HG03460 (cell line): Measurements from ENCODE around the gene TMCO4.

Experiments used
- ATAC-seq: cut with Tn5 transposase; IDR thresholded peaks from one replicate; pipeline ENCODE4 v1.9.1; 2021; ENCODE audit not compliant: unreplicated experiment

Gene TMCO4

DNA sequence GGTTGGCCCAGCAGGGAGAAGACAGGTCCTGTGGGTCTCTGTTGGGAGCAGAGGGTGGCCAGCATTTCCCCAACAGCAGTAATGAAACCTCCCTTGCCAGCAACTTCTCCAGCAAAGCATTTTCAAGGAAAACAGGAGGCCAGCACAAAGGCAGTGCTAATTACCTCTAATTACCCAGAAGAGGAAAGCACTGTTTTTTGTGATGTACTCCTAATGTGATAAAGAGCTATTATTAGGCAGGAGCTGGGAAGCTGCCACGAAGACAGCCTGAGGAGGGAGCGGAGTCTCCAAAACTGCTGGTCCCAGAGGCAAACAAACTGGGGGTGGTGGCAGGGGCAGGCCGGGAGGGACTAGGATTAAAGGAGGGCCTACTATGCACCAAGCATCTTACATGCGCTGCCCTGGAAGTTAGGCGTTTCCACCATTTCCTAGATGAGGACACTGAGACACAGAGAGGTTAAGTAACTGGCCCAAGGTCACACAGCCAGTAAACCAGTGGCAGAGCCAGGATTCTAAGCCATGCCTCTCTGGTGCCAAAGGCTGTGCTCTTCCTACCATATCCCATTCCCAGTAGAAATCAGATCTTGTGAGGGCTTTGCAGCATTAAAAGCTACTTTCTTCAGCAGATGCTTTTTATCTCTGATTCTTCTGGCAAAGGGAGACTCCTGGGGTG lies 110.5 kb downstream of the TMCO4 start:
- no peak for ATAC-seq

DNA sequence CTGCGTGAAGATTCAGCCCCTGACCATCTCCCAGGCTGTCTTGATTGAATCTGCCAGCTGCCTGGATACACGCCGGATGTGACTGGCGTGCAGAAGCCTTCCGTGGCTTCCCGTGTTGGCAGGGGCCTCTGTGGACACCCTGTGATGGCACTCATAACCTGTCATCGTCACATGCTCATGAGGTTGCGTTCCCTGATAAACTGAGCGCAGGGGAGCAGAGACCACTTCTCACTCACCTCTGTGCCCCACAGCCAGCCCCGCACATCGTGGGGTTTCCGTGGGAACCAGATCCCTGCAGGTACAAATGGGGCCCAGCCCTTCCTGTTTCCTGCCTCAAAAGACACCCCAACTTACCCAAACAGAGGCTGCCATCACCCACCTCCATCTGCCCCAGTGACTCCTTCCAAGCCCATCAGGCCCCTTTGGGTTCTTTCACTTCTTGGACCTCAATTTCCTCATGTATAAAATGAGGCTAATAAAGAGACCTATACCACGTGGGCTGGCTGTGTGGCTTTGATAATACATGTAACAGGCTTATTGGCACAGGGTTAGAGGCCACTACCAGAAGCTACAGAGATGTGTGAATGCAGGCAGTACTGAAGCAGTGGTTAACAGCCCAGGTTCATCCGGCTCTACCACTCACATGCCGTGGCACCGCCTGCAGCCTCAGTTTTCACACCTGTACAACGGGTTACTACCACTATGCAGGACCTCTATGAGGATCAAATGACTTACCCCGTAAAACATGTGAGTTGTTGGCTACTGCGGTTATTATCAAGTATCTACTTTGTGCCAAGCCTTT lies 111.5 kb downstream of the TMCO4 start:
- no peak for ATAC-seq

DNA sequence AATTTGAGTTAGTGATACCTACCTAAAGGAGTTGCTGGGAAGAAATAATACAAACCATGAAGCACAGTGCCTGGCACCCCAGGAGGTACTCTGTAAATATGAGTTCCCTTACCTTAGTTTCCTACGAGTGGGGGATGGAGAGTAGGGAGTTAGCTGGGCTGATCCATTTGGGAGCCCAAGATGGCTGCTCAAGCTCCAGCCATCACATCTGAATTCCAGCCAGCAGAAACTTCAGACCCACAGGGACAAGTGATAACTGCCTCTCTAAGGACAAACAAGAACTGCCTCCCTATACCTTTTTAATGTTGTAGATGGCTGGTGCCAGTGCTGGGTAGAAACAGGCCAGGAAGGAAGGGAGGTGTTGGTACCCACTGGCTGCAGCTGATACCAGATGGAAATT lies 112.3 kb downstream of the TMCO4 start:
- no peak for ATAC-seq

DNA sequence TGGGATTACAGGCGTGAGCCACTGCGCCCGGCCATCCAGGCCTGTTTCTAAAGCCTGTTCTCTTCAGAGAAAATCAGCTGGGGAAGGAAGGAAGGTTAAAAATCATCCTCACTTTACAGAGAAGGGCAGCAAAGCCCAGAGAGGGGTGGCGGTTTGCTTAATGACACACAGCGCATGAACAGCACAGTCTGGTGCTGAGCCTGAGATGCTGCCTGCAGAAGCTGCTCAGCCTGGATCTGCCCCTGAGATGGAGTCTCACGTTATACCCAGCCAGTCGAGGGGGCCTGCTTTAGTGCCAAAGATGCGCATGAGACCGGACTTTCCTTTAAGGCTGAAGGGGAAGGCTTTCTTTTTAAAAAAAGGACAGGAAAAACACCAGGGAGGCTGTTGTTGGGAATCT lies 113.7 kb downstream of the TMCO4 start:
- ATAC-seq: no peak

DNA sequence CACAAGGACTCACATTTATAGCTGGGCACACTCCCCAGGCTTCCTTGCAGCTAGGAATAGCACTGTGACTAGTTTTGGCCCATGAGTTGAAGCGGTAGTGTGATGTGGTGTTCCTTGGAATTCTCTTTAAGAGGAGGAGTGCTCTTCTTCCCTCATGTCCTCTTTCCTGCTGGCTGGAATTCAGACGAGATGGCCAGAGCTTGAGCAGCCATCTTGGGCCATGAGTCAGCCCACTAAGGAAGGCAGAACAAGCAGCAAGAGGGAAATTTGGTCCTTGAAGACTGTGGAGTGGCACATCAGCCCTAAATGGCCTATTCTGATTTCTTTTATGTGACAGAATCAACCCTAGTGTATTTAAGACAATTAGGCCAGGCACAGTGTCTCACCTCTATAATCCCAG lies 115.0 kb downstream of the TMCO4 start:
- ATAC-seq: no peak

DNA sequence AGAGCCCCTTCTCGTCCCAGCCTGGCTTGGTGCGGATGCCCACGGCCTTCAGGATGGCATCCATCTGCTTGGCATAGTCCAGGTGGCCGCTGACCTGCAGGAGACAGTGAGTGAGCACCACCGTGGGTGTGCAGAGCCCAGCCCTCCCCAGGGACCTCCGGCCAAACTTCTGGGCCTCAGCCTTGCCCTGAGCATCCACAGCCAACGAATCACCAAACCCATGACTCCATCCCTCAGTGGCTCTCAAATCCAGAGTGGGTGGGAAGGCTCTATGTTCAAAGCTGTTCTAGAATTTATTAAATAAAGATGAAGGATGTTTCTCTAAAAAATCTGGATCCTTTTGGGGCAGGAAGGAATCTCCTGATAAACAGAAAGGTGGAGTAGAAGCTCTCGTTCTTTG lies 116.4 kb downstream of the TMCO4 start:
- ATAC-seq: no peak

DNA sequence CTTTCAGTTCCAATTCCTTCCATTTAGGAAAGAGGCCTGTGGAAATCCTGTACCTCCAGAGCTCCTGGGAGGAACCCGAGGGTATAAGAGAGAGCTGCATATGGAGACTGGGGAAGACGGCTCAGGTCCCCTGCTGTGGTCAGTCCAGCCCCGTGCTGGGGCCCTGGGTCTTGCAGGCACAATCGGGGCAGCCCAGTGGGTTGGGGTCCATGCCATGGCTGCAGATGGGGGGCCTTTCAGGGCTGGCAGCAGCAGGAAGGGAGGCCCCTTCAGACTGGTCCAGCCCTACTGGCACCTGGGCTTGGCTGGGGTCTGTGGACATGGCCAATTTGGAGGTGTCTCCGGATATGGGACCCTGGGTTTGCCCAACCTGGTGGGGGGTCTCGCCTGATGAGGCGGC lies 116.8 kb downstream of the TMCO4 start:
- ATAC-seq: no peak

DNA sequence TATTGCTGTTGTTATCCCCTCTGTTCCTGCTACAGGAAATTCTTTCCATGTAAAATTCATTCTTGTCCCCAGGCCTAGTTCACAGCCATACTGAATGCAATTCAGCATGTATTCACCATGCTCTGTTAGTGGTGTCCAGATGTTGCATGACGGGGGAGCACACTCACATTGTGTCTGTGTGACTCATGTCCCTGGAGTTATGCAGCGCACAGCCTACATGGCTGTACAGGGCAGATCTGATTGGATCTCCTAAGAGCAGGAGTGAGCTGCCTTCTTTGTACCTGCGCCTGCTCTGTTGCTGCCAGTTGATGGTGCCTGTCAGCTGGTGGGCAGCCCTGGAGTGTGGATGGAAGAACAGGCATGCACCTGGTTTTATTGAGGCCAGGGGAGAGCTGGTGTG lies 117.5 kb downstream of the TMCO4 start:
- no peak for ATAC-seq

DNA sequence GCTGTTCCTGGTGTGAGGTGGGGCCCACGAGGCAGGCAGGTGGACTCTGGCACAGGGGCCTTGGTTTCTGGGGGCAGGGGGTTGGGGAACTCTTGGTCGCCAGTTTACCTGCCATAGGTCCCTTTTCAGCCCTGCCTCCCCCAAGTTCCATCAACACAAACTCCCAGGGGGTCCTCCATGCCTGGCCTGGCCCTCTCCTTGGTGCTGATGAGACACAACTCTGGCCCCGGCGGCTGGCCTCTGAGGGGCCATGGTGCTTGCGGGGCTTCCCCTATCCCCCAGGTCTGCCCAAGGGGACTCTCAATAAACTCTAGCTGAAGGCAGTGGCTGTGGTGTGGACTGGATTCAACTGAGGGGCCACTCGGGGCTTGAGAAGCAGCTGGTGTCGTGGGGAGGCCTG lies 119.1 kb downstream of the TMCO4 start:
- ATAC-seq: no peak

DNA sequence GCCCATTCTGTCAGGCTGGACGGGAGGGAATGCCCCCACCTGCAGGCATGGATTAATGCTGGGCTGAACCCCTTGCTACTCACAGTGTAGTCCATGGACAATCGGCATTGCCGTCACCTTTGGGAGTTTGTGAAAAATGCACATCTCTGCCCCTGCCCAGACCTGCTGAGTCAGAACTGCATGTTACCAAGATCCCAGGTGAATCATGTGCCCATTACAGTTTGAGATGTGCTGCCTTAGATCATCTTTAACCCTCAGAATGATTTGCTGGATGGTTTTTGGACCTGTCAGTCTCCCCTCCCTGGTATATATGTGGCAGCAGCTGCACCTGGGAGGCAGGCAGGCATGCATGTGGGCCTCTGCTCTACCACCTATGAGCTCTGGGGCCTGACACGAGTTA lies 120.0 kb downstream of the TMCO4 start:
- ATAC-seq: no peak

DNA sequence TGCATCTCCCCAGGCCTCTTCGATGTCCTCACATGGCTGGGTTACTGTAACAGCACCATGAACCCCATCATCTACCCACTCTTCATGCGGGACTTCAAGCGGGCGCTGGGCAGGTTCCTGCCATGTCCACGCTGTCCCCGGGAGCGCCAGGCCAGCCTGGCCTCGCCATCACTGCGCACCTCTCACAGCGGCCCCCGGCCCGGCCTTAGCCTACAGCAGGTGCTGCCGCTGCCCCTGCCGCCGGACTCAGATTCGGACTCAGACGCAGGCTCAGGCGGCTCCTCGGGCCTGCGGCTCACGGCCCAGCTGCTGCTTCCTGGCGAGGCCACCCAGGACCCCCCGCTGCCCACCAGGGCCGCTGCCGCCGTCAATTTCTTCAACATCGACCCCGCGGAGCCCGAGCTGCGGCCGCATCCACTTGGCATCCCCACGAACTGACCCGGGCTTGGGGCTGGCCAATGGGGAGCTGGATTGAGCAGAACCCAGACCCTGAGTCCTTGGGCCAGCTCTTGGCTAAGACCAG lies 120.7 kb downstream of the TMCO4 start:
- ATAC-seq: no peak

DNA sequence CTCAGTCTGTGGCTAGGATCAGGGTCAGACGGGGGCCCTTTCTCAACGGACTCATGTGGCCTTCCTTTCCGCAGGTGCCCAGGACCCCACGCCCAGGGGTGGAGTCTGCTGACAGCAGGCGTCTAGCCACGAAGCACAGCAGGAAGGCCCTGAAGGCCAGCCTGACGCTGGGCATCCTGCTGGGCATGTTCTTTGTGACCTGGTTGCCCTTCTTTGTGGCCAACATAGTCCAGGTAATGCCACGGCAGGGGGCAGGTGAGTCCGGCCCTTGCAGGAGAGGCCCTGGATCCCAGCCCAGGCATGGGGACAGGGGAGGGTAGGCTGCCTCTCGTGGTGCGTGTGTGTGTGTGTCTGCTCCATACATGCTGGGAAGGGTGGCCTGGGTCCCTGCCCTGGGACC lies 121.2 kb downstream of the TMCO4 start:
- no peak for ATAC-seq

DNA sequence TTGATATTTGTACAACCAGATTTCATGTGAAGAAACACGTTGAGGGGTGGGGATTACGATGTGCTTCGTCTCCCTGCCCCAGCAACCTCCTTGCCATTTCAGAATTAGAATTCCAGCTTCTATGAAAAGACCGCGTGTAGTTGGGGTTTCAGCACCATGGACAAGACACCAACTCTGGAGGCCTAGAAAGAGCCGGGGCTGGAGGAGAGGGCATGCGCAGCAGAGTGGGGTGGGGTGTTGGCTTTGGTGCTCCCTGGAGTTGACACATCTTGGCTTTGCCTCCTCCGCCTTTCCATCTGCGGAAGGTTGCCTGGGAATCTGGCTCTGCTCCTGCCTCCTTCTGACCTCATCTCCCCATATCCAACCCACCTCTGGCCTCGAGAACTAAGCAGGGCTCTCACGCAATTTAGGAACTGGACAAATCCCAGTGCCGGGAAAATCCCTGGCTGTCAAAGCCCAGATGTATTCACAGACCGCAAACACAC lies 123.2 kb downstream of the TMCO4 start:
- no peak for ATAC-seq

DNA sequence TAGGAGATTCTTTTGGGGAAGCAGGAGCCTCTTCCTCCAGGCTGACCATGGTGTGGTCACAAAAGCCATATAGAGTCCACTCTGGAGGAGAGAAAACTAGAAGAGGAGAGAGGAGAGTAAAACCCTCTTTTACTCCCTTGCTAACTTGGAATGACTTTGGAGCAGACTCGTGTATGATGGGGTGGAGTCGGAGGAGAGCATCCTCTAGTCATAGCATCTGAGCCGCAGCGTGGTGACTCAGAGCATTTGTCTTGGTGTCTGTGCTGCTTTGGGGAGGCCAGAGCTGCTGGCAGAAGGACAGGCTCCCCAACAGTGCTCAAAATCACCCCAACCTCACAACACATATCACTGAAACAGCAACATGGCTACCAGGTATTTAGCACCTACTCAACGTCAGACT lies 123.9 kb downstream of the TMCO4 start:
- no peak for ATAC-seq

DNA sequence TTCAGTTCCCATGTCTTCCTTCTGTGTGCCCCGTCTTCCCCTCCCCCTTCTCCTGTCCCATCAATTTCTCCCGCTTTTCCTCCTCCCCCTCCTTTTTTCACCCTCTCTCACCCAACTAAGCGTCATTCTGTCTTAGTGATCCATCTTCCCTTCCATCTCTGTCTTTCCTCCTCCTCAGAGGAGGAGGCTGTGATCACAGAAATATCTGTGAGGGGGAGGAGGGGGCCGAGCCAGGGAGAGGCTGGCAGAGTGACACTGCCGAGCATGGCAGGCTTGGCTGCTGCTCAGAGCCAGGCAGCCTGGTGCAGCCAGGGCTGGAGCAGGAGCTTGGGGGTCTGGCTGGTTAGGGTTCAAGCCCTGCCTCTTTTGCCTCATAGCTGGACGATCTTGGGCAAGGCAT lies 127.5 kb downstream of the TMCO4 start:
- ATAC-seq: no peak

DNA sequence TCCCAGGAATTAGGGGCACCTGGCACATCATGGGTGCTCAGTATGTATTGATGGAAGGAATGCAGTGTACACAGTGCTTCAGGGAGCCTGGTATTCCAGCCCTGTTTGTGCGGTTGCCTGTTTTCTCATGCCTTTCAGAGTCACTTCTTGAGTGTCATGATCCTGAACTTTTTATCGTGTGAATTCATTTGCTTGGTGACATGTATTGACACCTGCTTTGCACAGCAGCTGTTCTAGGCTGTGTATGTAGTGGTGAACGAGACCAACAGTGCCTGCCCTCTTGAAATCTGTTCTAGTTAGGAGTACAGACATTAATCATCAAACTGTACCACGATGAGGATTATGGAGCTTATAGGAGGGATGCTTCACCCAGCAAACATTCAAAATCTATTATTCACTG lies 128.9 kb downstream of the TMCO4 start:
- ATAC-seq: no peak

DNA sequence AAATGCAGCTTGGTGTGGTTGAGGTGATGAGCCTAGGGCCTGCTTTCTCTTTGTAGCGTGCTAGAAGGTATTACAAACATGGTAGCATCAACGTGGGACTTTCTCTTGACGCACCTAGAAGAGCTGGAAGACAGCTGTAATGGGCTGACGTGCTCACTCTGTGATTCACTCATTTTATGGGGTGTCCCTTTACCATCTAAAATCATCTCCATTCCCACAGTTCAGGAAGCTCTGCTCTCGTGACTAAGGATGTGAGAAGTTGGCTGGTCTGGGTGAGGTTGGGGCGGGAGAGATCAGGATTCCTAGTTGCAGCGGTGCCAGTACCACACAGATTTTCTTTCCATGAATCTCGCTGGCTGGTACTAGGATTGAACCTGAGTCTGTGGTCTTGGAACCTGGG lies 130.8 kb downstream of the TMCO4 start:
- ATAC-seq: no peak

DNA sequence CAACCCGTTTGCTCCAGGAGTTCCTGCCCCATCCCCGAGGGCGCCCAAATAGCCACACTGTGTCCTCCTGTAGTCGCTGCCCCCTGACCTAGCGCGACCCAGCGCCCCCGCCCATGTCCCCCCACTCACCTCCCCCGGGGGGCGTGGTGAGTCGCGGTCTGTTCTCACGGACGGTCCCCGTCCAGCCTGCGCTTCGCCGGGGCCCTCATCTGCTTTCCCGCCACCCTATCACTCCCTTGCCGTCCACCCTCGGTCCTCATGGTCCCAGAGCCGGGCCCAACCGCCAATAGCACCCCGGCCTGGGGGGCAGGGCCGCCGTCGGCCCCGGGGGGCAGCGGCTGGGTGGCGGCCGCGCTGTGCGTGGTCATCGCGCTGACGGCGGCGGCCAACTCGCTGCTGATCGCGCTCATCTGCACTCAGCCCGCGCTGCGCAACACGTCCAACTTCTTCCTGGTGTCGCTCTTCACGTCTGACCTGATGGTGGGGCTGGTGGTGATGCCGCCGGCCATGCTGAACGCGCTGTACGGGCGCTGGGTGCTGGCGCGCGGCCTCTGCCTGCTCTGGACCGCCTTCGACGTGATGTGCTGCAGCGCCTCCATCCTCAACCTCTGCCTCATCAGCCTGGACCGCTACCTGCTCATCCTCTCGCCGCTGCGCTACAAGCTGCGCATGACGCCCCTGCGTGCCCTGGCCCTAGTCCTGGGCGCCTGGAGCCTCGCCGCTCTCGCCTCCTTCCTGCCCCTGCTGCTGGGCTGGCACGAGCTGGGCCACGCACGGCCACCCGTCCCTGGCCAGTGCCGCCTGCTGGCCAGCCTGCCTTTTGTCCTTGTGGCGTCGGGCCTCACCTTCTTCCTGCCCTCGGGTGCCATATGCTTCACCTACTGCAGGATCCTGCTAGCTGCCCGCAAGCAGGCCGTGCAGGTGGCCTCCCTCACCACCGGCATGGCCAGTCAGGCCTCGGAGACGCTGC lies 133.9 kb downstream of the TMCO4 start:
- ATAC-seq: no peak

DNA sequence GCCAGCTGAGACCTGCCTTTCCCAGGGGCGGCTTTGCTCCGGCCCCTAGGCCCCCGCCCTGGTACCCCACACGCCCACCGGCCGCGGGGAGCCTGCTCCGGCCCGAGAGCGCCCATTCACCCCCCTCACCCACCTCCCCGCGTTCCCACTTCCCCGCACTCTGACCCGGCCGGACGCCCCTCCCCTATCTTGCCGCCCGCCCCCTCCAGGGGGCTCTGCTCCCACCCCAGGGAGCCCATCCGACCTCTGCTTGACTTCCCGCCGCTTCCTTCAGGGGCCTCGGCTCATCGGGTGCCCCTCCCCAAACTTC lies 134.6 kb downstream of the TMCO4 start:
- ATAC-seq: no peak

DNA sequence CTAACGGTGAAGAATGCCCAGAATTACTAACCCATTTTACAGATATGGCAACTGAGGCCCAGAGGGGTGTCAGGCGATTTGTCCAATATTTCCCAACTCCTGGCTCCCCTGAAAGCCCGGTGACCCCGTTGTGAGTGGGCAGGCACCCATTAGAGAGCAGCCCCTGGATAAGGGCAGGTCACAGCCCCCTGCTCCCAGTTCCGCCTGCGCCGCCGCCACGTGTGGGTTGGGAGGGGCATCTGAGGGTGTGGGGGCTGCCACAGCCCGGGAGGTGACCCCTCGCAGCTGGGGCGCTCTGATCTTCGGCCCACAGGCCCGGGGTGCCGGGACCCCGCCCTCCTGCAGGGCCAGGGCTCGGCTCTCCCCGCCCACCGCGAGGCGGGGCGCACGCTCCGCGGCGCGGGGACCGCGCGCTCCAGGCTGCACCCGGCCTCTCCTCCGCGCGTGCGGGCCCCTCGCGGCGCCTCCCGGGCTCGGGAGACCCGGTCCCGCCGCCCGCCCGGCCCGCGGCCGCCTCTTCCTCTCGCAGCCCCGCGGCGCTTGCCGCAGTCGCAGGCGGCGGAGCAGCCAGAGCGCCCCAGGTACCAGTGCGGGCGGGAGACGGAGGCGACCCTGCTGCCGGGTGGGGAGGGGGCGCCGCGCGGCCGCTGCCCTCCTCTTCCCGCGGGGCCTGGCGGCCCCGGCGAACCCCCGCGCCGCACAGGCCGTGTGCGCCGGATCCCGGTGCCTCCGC lies 135.1 kb downstream of the TMCO4 start, which contains the start of gene HTR6:
Gene HTR6, plus strand, starts transcription at position 423 of the 733 bp plus-strand sequence. CDS start 879 bp downstream, outside the sequence.
- ATAC-seq: no peak

DNA sequence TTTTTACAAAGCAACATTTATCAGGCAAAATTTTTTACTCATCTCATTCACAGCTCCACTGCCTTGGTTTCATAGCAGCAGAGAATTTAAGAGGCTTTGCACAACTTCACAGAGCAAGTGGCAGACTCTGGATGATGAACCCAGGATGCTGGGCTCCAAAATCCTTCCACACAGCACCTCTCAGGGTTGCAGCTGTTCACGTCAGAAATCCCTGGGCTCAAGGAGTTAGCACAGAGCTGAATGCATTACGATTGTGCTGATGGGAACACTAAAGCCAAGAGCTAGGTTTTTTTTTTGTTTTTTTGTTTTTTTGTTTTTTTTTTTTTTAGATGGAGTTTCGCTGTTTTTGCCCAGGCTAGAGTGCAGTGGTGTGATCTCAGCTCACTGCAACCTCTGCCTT lies 137.4 kb downstream of the TMCO4 start:
- no peak for ATAC-seq
